Mammary epithelial cell (primary cell): ENCODE data around the gene LTBP3.

Experiments used
- CTCF ChIP-seq, 2 donors: IDR thresholded peaks in 1 of 2; conservative IDR thresholded peaks in 1 of 2; 2 replicates each; pipeline ENCODE4 v1.5.1; 2011 to 2012; ENCODE audit warnings: inconsistent platforms in 2 of 2, low read length in 2 of 2, mild to moderate bottlenecking in 2 of 2, control low read depth in 1 of 2, low read depth in 1 of 2; ENCODE audit not compliant: insufficient read depth in 1 of 2; ENCODE audit errors: extremely low read depth in 1 of 2
- EZH2 ChIP-seq: IDR thresholded peaks from 2 replicates; pipeline ENCODE4 v1.6.1; 2012; ENCODE audit warnings: low read length, inconsistent platforms, borderline replicate concordance

GRCh38 chr11:65558002-65558929 is at the start of gene LTBP3:
- TF ChIP-seq CTCF (conservative IDR thresholded peaks at IDR 0.05 in 1 of 2, IDR thresholded peaks at IDR 0.05 in 1 of 2; ENCODE audit: extremely low read depth in 1 of 2, insufficient read depth in 1 of 2, low read depth in 1 of 2, low read length in 2 of 2) (no peak), EZH2 (no peak)
